Subcutaneous abdominal adipose tissue (tissue), 5 donors: ENCODE results near the gene NFATC2IP.
A peak's percentile ranks its signal among the peaks of the same experiment; 100 is the strongest.
"Not testable (repeated sequence)": the region's sequence is repeated elsewhere in the genome, so short reads cannot be mapped to it uniquely, and the experiment has no call there.

Source experiments
- H3K27ac ChIP-seq: one replicate; pipeline ENCODE4 v1.7.0; 2013; ENCODE audit warnings: low read depth, mild to moderate bottlenecking, inconsistent platforms, low read length, moderate library complexity
- H3K27me3 ChIP-seq, 5 donors: one replicate each; pipeline ENCODE4 v1.7.0; 2013; ENCODE audit warnings: low read length in 5 of 5, inconsistent platforms in 1 of 5; ENCODE audit not compliant: control insufficient read depth in 5 of 5, insufficient read depth in 4 of 5
- H3K36me3 ChIP-seq, 5 donors: one replicate each; pipeline ENCODE4 v1.7.0; 2013; ENCODE audit warnings: low read length in 5 of 5; ENCODE audit not compliant: control insufficient read depth in 5 of 5, insufficient read depth in 5 of 5
- H3K4me1 ChIP-seq, 5 donors: one replicate each; pipeline ENCODE4 v1.7.0; 2013; ENCODE audit warnings: low read length in 5 of 5, mild to moderate bottlenecking in 3 of 5, moderate library complexity in 1 of 5; ENCODE audit not compliant: control insufficient read depth in 5 of 5, insufficient read depth in 5 of 5
- H3K4me3 ChIP-seq, 5 donors: one replicate each; pipeline ENCODE4 v1.7.0; 2013; ENCODE audit warnings: low read length in 5 of 5, low read depth in 1 of 5
- H3K9ac ChIP-seq, 5 donors: one replicate each; pipeline ENCODE4 v1.7.0; 2013; ENCODE audit warnings: low read length in 5 of 5, mild to moderate bottlenecking in 4 of 5, moderate library complexity in 3 of 5
- H3K9me3 ChIP-seq, 5 donors: one replicate each; pipeline ENCODE4 v1.7.0; 2013; ENCODE audit warnings: low read length in 5 of 5; ENCODE audit not compliant: control insufficient read depth in 5 of 5
- donor health status: healthy.
- donor health status: healthy.
- donor health status: healthy.
- donor health status: healthy.
- donor health status: healthy.

The NFATC2IP gene

GRCh38 chr16:28925386-28926228 is 25.1 kb upstream of the NFATC2IP start:
- H3K36me3 ChIP-seq, result peaks cover 0 to 4% (median 0%) of the 10 kb centered on the region in 5 donors
- no peaks in the 10 kb centered on the region for H3K9me3 ChIP-seq
- H3K9ac ChIP-seq, result peak overlapping the region; percentile 88 to 94 (median 89)
- H3K4me3 ChIP-seq, result peak overlapping the region; percentile 79 to 92 (median 88)
- H3K27ac ChIP-seq, result peak overlapping the region; percentile 90
- no peaks in the 10 kb centered on the region for H3K27me3 ChIP-seq
- H3K4me1 ChIP-seq, result peaks cover 2 to 16% (median 14%) of the 10 kb centered on the region in 5 donors

- not testable (repeated sequence) for H3K9me3 ChIP-seq, H3K9ac ChIP-seq, H3K27me3 ChIP-seq, H3K4me3 ChIP-seq, H3K36me3 ChIP-seq, H3K27ac ChIP-seq
- H3K4me1 ChIP-seq, result peaks cover 2 to 17% (median 14%) of the 10 kb centered on the region in 5 donors
These were observed 24.5 kb upstream of the NFATC2IP start for GRCh38 chr16:28926284-28926683.

- Histone ChIP-seq H3K9ac (no peak overlapping the region), H3K4me3 (no peak overlapping the region), H3K36me3 (no peaks in the 10 kb centered on the region), H3K4me1 (peaks cover 2 to 17% (median 14%) of the 10 kb centered on the region in 5 donors), H3K27me3 (no peaks in the 10 kb centered on the region), H3K9me3 (no peaks in the 10 kb centered on the region), H3K27ac (no peak overlapping the region)
These were observed 22.9 kb upstream of the NFATC2IP start for GRCh38 chr16:28927815-28928214.

GRCh38 chr16:28930203-28930602 is 20.5 kb upstream of the NFATC2IP start:
- H3K27ac ChIP-seq, result no peak overlapping the region

GRCh38 chr16:28930652-28931051 is 20.1 kb upstream of the NFATC2IP start:
- peaks cover 0 to 8% (median 5%) of the 10 kb centered on the region in 5 donors for H3K4me1 ChIP-seq
- no peaks in the 10 kb centered on the region for H3K9me3 ChIP-seq
- H3K27me3 ChIP-seq, result no peaks in the 10 kb centered on the region
- no peak overlapping the region for H3K4me3 ChIP-seq
- no peaks in the 10 kb centered on the region for H3K36me3 ChIP-seq
- no peak overlapping the region for H3K27ac ChIP-seq
- peak overlapping the region in 1 of 5 donors; percentile 25 for H3K9ac ChIP-seq

More at GRCh38 chr16:28930203-28930602, 20.5 kb upstream of the NFATC2IP start:
- Histone ChIP-seq H3K27me3 (no peaks in the 10 kb centered on the region), H3K9me3 (no peaks in the 10 kb centered on the region), H3K36me3 (no peaks in the 10 kb centered on the region), H3K9ac (no peak overlapping the region), H3K4me1 (peaks cover 0 to 9% (median 8%) of the 10 kb centered on the region in 5 donors), H3K4me3 (no peak overlapping the region)

GRCh38 chr16:28931801-28932225 is 18.9 kb upstream of the NFATC2IP start, which contains the start of gene CD19:
Gene CD19 (plus strand): TSS chr16:28931971. CDS start chr16:28932001, 30 bp downstream.
- Histone ChIP-seq H3K27ac (no peak within 1 kb of the TSS), H3K9me3 (no peaks in the 10 kb centered on the region), H3K4me1 (peaks cover 0 to 12% (median 10%) of the 10 kb centered on the region in 5 donors), H3K36me3 (no peaks in the 10 kb centered on the region), H3K27me3 (no peaks in the 10 kb centered on the region), H3K4me3 (no peak within 1 kb of the TSS), H3K9ac (peak within 1 kb of the TSS in 1 of 5 donors; percentile 25)

GRCh38 chr16:28932339-28933141 is 18.2 kb upstream of the NFATC2IP start:
- no peaks in the 10 kb centered on the region for H3K27me3 ChIP-seq
- H3K4me3 ChIP-seq, result no peak overlapping the region
- H3K4me1 ChIP-seq, result peaks cover 0 to 13% (median 10%) of the 10 kb centered on the region in 5 donors
- no peaks in the 10 kb centered on the region for H3K36me3 ChIP-seq
- no peaks in the 10 kb centered on the region for H3K9me3 ChIP-seq
- no peak overlapping the region for H3K27ac ChIP-seq
- no peak overlapping the region for H3K9ac ChIP-seq

- no peaks in the 10 kb centered on the region for H3K9me3 ChIP-seq
- H3K4me1 ChIP-seq, result peaks cover 0 to 13% (median 10%) of the 10 kb centered on the region in 5 donors
- no peak overlapping the region for H3K4me3 ChIP-seq
- H3K27me3 ChIP-seq, result no peaks in the 10 kb centered on the region
- H3K36me3 ChIP-seq, result no peaks in the 10 kb centered on the region
- H3K9ac ChIP-seq, result no peak overlapping the region
- H3K27ac ChIP-seq, result no peak overlapping the region
These were observed 17.6 kb upstream of the NFATC2IP start for GRCh38 chr16:28933171-28933570.

- H3K9ac ChIP-seq, result no peak overlapping the region
- no peaks in the 10 kb centered on the region for H3K36me3 ChIP-seq
- H3K27ac ChIP-seq, result no peak overlapping the region
- no peaks in the 10 kb centered on the region for H3K9me3 ChIP-seq
- peaks cover 0 to 13% (median 10%) of the 10 kb centered on the region in 5 donors for H3K4me1 ChIP-seq
- H3K4me3 ChIP-seq, result no peak overlapping the region
- H3K27me3 ChIP-seq, result no peaks in the 10 kb centered on the region
These were observed 15.4 kb upstream of the NFATC2IP start for GRCh38 chr16:28935346-28935745.
